T-helper 17 cell (primary cell): ENCODE measurements around the gene ARHGEF37. TPM values are rescaled to one million over a fixed set of nuclear protein-coding genes. Genes with fewer than 3 reads are reported as not detected.
"Not testable (repeated sequence)": the region's sequence is repeated elsewhere in the genome, so short reads cannot be mapped to it uniquely, and the experiment has no call there.

Experiments
- ATAC-seq: fragments of 150-1000 bp; cut with Tn5 transposase; 2 replicates; pipeline ENCODE4 v1.10.0; 2021; ENCODE audit warnings: mild to moderate bottlenecking, moderate library complexity
- DNase-seq, 3 donors: peaks; one replicate each; pipeline versions ENCODE4 v3.0.0 to v3.0.0-alpha.2; 2020 to 2021
- H3K9me3 ChIP-seq: one replicate; pipeline ENCODE4 v1.7.0; 2013; ENCODE audit warnings: low read length, mild to moderate bottlenecking; ENCODE audit not compliant: control insufficient read depth, poor library complexity, severe bottlenecking
- H3K27ac Mint-ChIP-seq: one replicate; pipeline ENCODE4 v1.8.0; 2022; ENCODE audit warnings: mild to moderate bottlenecking, moderate library complexity, mixed read lengths
- H3K27me3 Mint-ChIP-seq: one replicate; pipeline ENCODE4 v1.8.0; 2022; ENCODE audit warnings: mixed read lengths
- H3K36me3 Mint-ChIP-seq: one replicate; pipeline ENCODE4 v1.8.0; 2022; ENCODE audit warnings: low read depth, mixed read lengths
- H3K4me1 Mint-ChIP-seq: one replicate; pipeline ENCODE4 v1.8.0; 2022; ENCODE audit warnings: mild to moderate bottlenecking, mixed read lengths
- H3K4me3 Mint-ChIP-seq: one replicate; pipeline ENCODE4 v1.8.0; 2022; ENCODE audit warnings: mild to moderate bottlenecking, moderate library complexity, mixed read lengths
- total RNA-seq, 4 donors: library from RNA in 2 of 4; stranded (reverse) in 2 of 4; gene quantifications; one replicate each; pipeline ENCODE4 v1.2.3 and lab custom pipeline; 2022 to 2026

ARHGEF37 gene
- total RNA-seq, 2 donors from 2014 or later: 0.25 to 0.76 TPM

GRCh38 chr5:149550594-149551226 lies 30.6 kb upstream of the ARHGEF37 start:
- no peaks in the 10 kb centered on the region for H3K27me3 Mint-ChIP-seq
- peak overlapping the region; percentile 99 for H3K27ac Mint-ChIP-seq
- peak overlapping the region; percentile 98 for H3K4me3 Mint-ChIP-seq
- H3K36me3 Mint-ChIP-seq: peaks cover 11% of the 10 kb centered on the region
- H3K9me3 ChIP-seq: no peaks in the 10 kb centered on the region
- no peak for DNase-seq
- peak; percentile 7 for ATAC-seq
- peaks cover 42% of the 10 kb centered on the region for H3K4me1 Mint-ChIP-seq

- peaks cover 11% of the 10 kb centered on the region for H3K36me3 Mint-ChIP-seq
- H3K27me3 Mint-ChIP-seq: no peaks in the 10 kb centered on the region
- no peaks in the 10 kb centered on the region for H3K9me3 ChIP-seq
- peak within 1 kb of the TSS; percentile 98 for H3K4me3 Mint-ChIP-seq
- H3K27ac Mint-ChIP-seq: peak within 1 kb of the TSS; percentile 99
- DNase-seq (peak; percentile 98 to 99 (median 98)), ATAC-seq (peak; percentile 91)
- peaks cover 38% of the 10 kb centered on the region for H3K4me1 Mint-ChIP-seq
Observed at GRCh38 chr5:149551227-149552037, 29.9 kb upstream of the ARHGEF37 start, which contains the start of gene CSNK1A1. Gene CSNK1A1, minus strand, starts transcription at chr5:149551439. Its CDS starts 475 bp downstream, at chr5:149550964.

DNA sequence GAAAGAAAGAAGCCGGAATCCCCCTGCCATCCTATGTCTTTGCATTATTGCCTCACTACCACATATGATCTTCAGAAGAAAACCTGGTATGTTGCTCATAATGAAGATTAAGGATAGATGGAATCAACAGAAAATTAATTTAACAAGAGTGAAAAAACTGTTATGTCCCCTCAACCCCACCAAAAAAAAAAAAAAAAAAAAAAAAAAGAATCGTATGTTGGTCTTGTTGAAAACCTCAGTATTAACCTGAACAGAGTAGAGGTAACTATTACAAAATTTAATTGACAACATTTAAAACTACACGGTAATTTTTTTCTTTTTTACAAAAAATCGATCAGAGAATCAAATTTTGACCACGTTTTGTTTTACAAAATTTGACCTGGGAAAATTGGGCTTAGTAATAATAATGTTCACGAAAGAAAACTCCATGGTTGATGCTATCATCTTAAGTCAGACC lies 29.2 kb upstream of the ARHGEF37 start:
- Mint-ChIP-seq H3K36me3 (peaks cover 10% of the 10 kb centered on the region), H3K4me1 (peaks cover 36% of the 10 kb centered on the region), H3K4me3 (peak overlapping the region; percentile 98), H3K27ac (peak overlapping the region; percentile 99), H3K27me3 (no peaks in the 10 kb centered on the region)
- ATAC-seq (no peak), DNase-seq (no peak)
- no peaks in the 10 kb centered on the region for H3K9me3 ChIP-seq

DNA sequence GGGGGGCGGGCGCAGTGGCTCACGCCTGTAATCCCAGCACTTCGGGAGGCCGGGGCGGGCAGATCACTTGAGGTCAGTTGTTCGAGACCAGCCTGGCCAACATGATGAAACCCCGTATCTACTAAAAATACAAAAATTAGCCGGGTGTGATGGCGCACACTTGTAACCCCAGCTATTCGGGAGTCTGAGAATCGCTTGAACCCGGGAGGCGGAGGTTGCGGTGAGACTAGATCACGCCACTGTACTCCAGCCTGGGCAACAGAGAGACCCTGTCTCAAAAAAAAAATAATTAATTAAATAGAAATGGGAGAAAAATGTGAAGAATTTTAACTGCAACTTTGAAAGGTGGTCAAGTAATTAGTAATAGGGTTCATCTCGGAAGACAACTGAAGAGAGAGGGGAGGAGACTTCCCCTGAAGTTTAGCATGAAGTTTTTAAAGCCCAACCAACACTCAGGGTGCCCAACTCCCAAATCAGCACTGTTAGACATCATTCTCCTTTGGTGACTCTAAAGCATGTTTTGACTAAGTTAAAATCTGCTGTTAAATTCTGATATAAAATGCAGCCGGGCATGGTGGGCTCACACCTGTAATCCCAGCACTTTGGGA lies 28.6 kb upstream of the ARHGEF37 start:
- no peak for DNase-seq
- no peak for ATAC-seq
- Mint-ChIP-seq H3K4me1 (peaks cover 31% of the 10 kb centered on the region), H3K36me3 (peaks cover 10% of the 10 kb centered on the region), H3K4me3 (no peak overlapping the region), H3K27ac (peak overlapping the region; percentile 99), H3K27me3 (no peaks in the 10 kb centered on the region)
- H3K9me3 ChIP-seq: no peaks in the 10 kb centered on the region

GRCh38 chr5:149559706-149560105 lies 21.6 kb upstream of the ARHGEF37 start:
- no peak for ATAC-seq
- Mint-ChIP-seq H3K4me1 (peaks cover 12% of the 10 kb centered on the region), H3K36me3 (no peaks in the 10 kb centered on the region), H3K27ac (no peak overlapping the region), H3K27me3 (no peaks in the 10 kb centered on the region), H3K4me3 (no peak overlapping the region)
- no peak for DNase-seq
- no peaks in the 10 kb centered on the region for H3K9me3 ChIP-seq

- Mint-ChIP-seq H3K36me3 (no peaks in the 10 kb centered on the region), H3K27me3 (no peaks in the 10 kb centered on the region), H3K4me1 (peaks cover 15% of the 10 kb centered on the region), H3K4me3 (no peak overlapping the region), H3K27ac (no peak overlapping the region)
- ATAC-seq: no peak
- H3K9me3 ChIP-seq: no peaks in the 10 kb centered on the region
- DNase-seq: no peak
Observed at GRCh38 chr5:149561848-149562247, 19.4 kb upstream of the ARHGEF37 start.

GRCh38 chr5:149563466-149563865 lies 17.8 kb upstream of the ARHGEF37 start:
- Mint-ChIP-seq H3K27me3 (no peaks in the 10 kb centered on the region), H3K4me1 (peaks cover 15% of the 10 kb centered on the region), H3K27ac (peak overlapping the region; percentile 88), H3K36me3 (no peaks in the 10 kb centered on the region), H3K4me3 (no peak overlapping the region)
- no peaks in the 10 kb centered on the region for H3K9me3 ChIP-seq
- ATAC-seq: no peak
- DNase-seq: no peak

DNA sequence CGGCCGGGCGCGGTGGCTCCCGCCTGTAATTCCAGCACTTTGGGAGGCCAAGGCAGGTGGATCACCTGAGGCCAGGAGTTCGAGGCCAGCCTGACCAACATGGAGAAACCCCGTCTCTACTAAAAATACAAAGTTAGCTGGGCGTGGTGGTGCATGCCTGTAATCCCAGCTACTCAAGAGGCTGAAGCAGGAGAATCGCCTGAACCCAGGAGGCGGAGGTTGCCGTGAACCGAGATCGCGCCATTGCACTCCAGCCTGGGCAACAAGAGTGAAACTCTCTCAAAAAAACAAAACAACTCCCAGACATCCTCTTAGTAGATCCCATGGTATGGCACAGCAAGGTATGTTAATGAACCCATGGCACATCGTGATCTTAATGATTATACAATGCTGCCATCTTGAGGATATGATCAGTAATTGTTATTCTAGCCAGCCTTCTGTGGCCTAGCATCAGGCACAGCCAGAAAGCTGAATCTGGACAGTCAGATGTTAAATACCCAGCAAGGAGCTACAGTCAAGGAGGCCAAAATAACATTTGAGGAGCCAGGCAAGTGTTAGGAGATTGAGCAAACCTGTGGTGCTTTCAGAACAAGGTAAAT lies 16.7 kb upstream of the ARHGEF37 start:
- H3K27me3 Mint-ChIP-seq, DNase-seq, H3K36me3 Mint-ChIP-seq, H3K4me3 Mint-ChIP-seq, H3K9me3 ChIP-seq: not testable (repeated sequence)
- ATAC-seq: peak; percentile 96
- H3K4me1 Mint-ChIP-seq: peaks cover 15% of the 10 kb centered on the region
- H3K27ac Mint-ChIP-seq: peak overlapping the region; percentile 27

DNA sequence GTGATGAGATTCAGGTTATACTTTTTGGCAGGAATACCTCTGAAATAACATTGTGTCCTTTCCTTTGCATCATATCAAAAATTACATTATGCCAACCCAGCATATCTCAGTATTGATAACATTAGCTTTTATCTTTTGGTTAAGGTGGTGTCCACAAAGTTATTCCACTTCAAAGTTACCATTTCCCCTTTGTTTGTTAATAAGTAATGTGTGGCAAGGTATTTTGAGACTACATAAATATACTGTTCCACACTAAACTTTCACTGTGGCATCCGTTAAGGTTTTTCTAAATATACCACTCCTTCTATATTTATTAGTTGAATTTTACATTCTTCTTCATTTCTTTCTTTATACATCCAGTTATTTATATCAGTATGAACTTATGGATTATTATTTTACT lies 14.1 kb upstream of the ARHGEF37 start:
- no peak overlapping the region for H3K27ac Mint-ChIP-seq
- H3K36me3 Mint-ChIP-seq: no peaks in the 10 kb centered on the region
- ATAC-seq (no peak), DNase-seq (no peak)
- H3K9me3 ChIP-seq: no peaks in the 10 kb centered on the region
- H3K4me1 Mint-ChIP-seq: peaks cover 11% of the 10 kb centered on the region
- H3K4me3 Mint-ChIP-seq: no peak overlapping the region
- no peaks in the 10 kb centered on the region for H3K27me3 Mint-ChIP-seq

- peaks cover 3% of the 10 kb centered on the region for H3K36me3 Mint-ChIP-seq
- no peaks in the 10 kb centered on the region for H3K4me1 Mint-ChIP-seq
- no peaks in the 10 kb centered on the region for H3K27me3 Mint-ChIP-seq
- no peak overlapping the region for H3K27ac Mint-ChIP-seq
- no peak overlapping the region for H3K4me3 Mint-ChIP-seq
- ATAC-seq (no peak), DNase-seq (no peak)
- H3K9me3 ChIP-seq: no peaks in the 10 kb centered on the region
Observed at GRCh38 chr5:149572170-149572569, 9.1 kb upstream of the ARHGEF37 start.

DNA sequence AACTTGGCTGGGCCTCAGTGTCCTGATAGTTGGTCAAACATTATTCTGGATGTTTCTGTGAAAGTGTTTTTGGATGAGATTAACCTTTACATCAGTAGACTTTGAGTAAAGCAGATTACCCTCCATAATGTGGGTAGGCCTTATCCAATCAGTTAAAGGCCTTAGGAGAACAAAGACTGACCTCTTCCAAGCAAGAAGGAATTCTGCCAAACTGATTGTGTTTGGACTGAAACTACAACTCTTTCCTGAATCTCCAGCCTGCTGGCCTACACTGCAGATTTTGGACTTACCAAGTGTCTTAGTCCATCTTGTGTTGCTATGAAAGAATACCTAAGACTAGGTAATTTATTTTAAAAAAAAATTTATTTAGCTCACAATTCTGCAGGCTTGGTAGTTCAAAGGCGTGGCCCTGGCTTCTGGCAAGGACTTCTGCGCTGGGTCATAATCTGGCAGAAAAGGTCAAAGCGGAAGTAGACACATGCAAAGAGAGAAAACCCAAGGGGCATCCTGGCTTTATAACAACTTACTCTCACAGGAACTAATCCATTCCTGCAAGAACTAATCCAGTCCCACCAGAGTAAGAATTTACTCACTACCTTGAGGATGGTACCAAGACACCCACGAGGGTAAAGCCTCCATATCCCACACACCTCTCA lies 8.6 kb upstream of the ARHGEF37 start:
- no peak overlapping the region for H3K27ac Mint-ChIP-seq
- ATAC-seq: no peak
- H3K27me3 Mint-ChIP-seq: no peaks in the 10 kb centered on the region
- no peaks in the 10 kb centered on the region for H3K4me1 Mint-ChIP-seq
- DNase-seq: no peak
- no peak overlapping the region for H3K4me3 Mint-ChIP-seq
- H3K9me3 ChIP-seq: no peaks in the 10 kb centered on the region
- H3K36me3 Mint-ChIP-seq: peaks cover 3% of the 10 kb centered on the region

GRCh38 chr5:149575131-149575530 lies 6.2 kb upstream of the ARHGEF37 start:
- Mint-ChIP-seq H3K27ac (no peak overlapping the region), H3K36me3 (peaks cover 3% of the 10 kb centered on the region), H3K27me3 (peaks cover 8% of the 10 kb centered on the region), H3K4me1 (no peaks in the 10 kb centered on the region), H3K4me3 (no peak overlapping the region)
- H3K9me3 ChIP-seq: no peaks in the 10 kb centered on the region
- DNase-seq: no peak
- ATAC-seq: no peak

DNA sequence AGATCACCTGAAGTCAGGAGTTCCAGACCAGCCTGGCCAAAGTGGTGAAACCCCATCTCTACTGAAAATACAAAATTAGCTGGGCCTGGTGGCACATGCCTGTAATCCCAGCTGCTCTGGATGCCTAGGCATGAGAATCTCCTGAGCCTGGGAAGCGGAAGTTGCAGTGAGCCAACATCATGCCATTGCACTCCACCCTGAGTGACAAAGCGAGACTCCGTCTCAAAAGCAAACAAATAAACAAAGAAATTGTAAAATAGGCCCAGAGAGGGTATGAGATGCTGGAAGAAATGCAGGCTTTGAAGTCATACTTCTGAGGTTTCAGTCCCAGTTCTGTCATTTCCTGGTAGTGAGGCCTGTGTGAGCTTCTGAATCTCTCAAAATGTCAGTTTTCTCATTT lies 5.3 kb upstream of the ARHGEF37 start:
- peaks cover 3% of the 10 kb centered on the region for H3K4me1 Mint-ChIP-seq
- no peak for DNase-seq
- ATAC-seq: no peak
- H3K9me3 ChIP-seq: no peaks in the 10 kb centered on the region
- H3K36me3 Mint-ChIP-seq: peaks cover 3% of the 10 kb centered on the region
- H3K27ac Mint-ChIP-seq: no peak overlapping the region
- peaks cover 17% of the 10 kb centered on the region for H3K27me3 Mint-ChIP-seq
- no peak overlapping the region for H3K4me3 Mint-ChIP-seq
